Brain microvascular endothelial cell (primary cell): ENCODE data around the gene AUH.

Source experiments
- DNase-seq: peaks from one replicate; pipeline ENCODE4 v3.0.0-alpha.2; 2020
- H3K27ac ChIP-seq: fragments of 250-450 bp; sonication (Bioruptor Pico); 2 replicates; pipeline ENCODE4 v1.5.1; 2020; ENCODE audit warnings: mild to moderate bottlenecking, moderate library complexity
- H3K27me3 ChIP-seq: fragments of 250-450 bp; sonication (Bioruptor Pico); replicated peaks from 2 replicates; pipeline ENCODE4 v1.5.1; 2020; ENCODE audit warnings: mild to moderate bottlenecking
- H3K36me3 ChIP-seq: fragments of 250-450 bp; sonication (Bioruptor Pico); replicated peaks from 2 replicates; pipeline ENCODE4 v1.5.1; 2020; ENCODE audit warnings: mild to moderate bottlenecking
- H3K4me3 ChIP-seq: 2 replicates; pipeline ENCODE4 v1.5.1; 2011; ENCODE audit warnings: low read depth, mild to moderate bottlenecking, control low read depth, low read length, moderate library complexity
- in situ Hi-C: cut with HindIII; loops from 2 replicates; pipeline ENCODE4 v1.10.0; 2017; ENCODE audit warnings: low sequenced_read_pairs, low pct_ligation_motif_present
- TF ChIP-seq, protein P1 (sequence below): IDR thresholded peaks from 2 replicates; pipeline ENCODE4 v1.5.1; 2011; ENCODE audit warnings: low read depth, mild to moderate bottlenecking, moderate library complexity, low read length, control low read depth, inconsistent platforms; ENCODE audit errors: missing control alignments

Gene AUH

DNA sequence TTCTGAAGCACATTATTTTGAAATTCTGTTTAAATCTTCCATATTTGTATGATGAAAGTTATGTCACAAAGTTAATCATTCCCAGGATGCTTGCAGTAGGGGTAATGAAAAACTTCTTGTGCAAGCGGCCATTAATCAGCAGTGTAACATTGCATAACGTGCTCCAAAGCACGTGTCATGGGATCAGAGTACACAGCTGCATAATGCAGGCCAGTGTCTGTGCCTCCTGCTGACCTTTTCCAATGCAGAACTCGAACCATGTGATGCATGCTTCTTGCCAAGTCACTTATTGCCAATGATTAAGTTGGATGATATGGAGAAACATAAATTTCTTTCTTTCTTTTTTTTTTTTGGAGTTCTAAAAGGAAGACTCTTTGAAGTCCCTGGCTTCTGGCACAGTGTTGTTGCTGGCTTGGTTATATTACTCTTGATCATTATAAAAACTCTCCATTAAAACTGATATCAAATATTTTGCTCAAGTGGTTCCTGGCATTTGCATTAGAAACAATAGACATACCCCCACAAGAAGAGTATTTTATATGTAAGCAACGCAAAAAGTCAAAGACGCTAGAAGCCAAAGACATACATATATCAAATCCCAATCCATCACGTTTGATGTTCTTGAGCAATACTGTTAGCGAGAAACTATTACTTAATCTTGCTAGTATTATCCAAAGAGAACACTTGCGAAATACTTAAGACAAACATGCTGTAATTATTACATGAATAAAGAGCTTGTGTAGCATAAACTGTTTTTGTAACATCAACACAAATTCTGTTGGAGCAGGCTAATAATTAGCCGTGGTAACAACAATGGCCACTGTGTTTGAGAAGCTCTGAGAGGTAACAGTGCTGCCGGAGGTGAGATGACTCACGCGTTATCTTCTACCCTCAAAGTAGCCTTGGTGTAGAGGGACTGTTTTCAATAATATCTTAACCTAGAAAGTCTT is 164.2 kb downstream of the AUH start:
- Histone ChIP-seq H3K27ac (peak overlapping the region; percentile 28), H3K4me3 (no peak overlapping the region), H3K27me3 (no peaks in the 10 kb centered on the region), H3K36me3 (no peaks in the 10 kb centered on the region)
- TF ChIP-seq, protein P1, sequence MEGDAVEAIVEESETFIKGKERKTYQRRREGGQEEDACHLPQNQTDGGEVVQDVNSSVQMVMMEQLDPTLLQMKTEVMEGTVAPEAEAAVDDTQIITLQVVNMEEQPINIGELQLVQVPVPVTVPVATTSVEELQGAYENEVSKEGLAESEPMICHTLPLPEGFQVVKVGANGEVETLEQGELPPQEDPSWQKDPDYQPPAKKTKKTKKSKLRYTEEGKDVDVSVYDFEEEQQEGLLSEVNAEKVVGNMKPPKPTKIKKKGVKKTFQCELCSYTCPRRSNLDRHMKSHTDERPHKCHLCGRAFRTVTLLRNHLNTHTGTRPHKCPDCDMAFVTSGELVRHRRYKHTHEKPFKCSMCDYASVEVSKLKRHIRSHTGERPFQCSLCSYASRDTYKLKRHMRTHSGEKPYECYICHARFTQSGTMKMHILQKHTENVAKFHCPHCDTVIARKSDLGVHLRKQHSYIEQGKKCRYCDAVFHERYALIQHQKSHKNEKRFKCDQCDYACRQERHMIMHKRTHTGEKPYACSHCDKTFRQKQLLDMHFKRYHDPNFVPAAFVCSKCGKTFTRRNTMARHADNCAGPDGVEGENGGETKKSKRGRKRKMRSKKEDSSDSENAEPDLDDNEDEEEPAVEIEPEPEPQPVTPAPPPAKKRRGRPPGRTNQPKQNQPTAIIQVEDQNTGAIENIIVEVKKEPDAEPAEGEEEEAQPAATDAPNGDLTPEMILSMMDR, result no peak
- in situ Hi-C loops, result no loop called here
- DNase-seq, result peak; percentile 81

- DNase-seq, result no peak
- no peaks in the 10 kb centered on the region for H3K27me3 ChIP-seq
- in situ Hi-C loops, result no loop called here
- H3K27ac ChIP-seq, result no peak overlapping the region
- TF ChIP-seq, protein P1, result no peak
- H3K4me3 ChIP-seq, result no peak overlapping the region
- no peaks in the 10 kb centered on the region for H3K36me3 ChIP-seq
Observed at GRCh38 chr9:91196103-91196950, 165.4 kb downstream of the AUH start.

- H3K27ac ChIP-seq, result no peak overlapping the region
- no peaks in the 10 kb centered on the region for H3K36me3 ChIP-seq
- H3K4me3 ChIP-seq, result no peak overlapping the region
- H3K27me3 ChIP-seq, result no peaks in the 10 kb centered on the region
- no peak for DNase-seq
- TF ChIP-seq, protein P1, result no peak
- in situ Hi-C loops, result no loop called here
Observed at GRCh38 chr9:91195372-91196012, 166.2 kb downstream of the AUH start.

DNA sequence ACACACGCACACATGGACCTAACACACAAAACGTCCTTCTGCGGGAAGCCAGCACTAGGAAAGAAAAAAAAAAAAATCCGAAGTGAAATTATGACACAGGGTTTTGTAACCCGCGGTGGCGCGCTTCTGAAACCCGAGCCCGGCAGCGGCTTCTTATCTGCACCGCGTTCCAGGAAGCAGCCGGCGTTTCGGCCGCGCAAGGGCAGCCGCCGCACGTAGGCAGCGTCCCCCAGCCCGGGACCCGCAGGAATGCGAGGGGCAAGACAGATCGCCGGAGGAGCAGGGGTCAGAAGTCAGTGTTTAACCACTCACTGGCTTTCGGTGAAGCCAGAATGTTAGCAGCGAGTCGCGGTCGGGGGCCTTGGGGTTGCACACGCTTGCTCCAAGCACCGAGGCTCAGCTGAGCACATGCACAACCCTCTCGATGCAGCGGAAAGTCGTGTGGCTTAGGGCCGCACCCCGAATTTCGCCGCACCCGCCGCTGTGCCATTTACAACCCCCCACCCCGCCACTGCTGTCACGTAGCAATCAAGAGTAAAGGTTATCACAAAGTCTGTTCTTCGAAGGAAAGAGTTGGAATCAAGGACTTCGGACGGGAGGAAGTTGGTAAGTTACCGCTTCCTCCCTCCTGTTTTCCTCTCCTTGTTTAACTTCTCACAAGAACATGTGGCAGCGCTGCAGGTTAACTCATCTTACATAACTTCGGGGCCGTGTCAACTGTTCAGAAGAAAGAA is 167.9 kb downstream of the AUH start:
- TF ChIP-seq, protein P1, result no peak
- in situ Hi-C loops, result no loop called here
- DNase-seq, result peak; percentile 94
- H3K27ac ChIP-seq, result peak overlapping the region; percentile 99
- no peaks in the 10 kb centered on the region for H3K36me3 ChIP-seq
- H3K4me3 ChIP-seq, result peak overlapping the region; percentile 50
- H3K27me3 ChIP-seq, result no peaks in the 10 kb centered on the region

DNA sequence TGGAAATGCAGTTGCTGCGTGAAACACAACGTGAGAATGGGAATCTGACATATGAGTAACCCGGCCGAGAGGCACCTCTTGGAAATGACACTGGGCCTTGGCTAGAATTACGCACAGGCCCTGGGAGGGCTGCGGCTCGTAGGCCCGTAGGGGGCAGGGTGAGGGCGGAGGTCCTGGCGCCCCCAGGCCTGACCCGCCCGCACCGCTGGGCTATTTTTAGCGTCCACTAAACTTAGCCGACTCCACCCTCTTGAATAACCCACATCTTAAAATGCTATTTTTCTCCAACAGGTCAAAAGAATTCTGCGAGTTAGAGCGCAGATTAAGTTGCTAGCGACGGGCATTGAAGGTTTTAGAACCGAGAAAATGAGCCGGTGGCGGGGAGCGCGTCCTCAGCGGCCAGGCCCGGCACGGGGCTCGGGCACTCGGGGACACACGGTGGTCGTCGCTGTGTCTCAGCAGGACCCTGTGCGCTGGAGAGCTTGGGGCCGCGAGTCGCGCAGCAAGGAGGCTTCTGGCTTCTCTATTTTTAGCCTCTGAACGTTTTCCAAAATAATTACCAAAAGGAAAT is 168.5 kb downstream of the AUH start:
- H3K27ac ChIP-seq, result peak overlapping the region; percentile 99
- peak; percentile 99 for DNase-seq
- TF ChIP-seq, protein P1, result peak; percentile 36
- in situ Hi-C loops, result no loop called here
- H3K4me3 ChIP-seq, result peak overlapping the region; percentile 50
- no peaks in the 10 kb centered on the region for H3K36me3 ChIP-seq
- H3K27me3 ChIP-seq, result no peaks in the 10 kb centered on the region
